Epithelial cell of esophagus (primary cell): ENCODE data around the gene ORC3.

ENCODE experiments used
- DNase-seq: peaks from one replicate; pipeline ENCODE4 v3.0.0; 2010; ENCODE audit warnings: low read depth
- H3K4me3 ChIP-seq: 2 replicates; pipeline ENCODE4 v1.5.1; 2011; ENCODE audit warnings: mild to moderate bottlenecking, low read length, control low read depth
- TF ChIP-seq, protein P1 (sequence below): IDR thresholded peaks from 2 replicates; pipeline ENCODE4 v1.5.1; 2011; ENCODE audit warnings: low read depth, mild to moderate bottlenecking, low read length, control low read depth, inconsistent platforms; ENCODE audit not compliant: insufficient read depth; ENCODE audit errors: missing control alignments

Gene ORC3

DNA sequence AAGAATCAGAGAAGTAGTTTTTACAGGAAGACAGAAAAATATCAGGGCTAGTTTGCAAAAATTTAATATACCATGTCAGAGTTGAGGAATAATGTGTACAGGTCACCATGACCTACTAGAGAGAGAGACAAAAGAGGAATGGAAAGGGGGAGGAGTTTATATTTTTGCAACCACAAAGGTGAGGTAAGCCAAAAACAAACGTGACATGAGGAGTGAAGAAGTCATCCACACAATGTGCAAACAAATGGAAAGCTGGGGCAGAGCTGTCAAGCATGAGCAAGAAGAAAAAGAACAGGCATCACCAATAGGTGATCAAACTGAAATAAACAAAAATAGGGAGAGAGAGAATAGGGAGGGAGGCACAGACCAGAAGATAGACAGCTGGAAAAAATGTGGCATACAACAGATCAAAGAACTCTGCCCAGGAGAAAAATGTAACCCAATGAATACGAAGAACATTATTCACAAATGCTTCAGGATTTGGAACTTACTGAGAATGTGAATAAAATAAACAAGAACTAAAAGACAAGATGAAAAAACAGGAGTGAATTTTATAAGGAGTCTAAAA lies 15.6 kb upstream of the ORC3 start:
- no peak overlapping the region for H3K4me3 ChIP-seq
- peak; percentile 62 for DNase-seq
- TF ChIP-seq, protein P1, sequence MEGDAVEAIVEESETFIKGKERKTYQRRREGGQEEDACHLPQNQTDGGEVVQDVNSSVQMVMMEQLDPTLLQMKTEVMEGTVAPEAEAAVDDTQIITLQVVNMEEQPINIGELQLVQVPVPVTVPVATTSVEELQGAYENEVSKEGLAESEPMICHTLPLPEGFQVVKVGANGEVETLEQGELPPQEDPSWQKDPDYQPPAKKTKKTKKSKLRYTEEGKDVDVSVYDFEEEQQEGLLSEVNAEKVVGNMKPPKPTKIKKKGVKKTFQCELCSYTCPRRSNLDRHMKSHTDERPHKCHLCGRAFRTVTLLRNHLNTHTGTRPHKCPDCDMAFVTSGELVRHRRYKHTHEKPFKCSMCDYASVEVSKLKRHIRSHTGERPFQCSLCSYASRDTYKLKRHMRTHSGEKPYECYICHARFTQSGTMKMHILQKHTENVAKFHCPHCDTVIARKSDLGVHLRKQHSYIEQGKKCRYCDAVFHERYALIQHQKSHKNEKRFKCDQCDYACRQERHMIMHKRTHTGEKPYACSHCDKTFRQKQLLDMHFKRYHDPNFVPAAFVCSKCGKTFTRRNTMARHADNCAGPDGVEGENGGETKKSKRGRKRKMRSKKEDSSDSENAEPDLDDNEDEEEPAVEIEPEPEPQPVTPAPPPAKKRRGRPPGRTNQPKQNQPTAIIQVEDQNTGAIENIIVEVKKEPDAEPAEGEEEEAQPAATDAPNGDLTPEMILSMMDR = no peak

DNA sequence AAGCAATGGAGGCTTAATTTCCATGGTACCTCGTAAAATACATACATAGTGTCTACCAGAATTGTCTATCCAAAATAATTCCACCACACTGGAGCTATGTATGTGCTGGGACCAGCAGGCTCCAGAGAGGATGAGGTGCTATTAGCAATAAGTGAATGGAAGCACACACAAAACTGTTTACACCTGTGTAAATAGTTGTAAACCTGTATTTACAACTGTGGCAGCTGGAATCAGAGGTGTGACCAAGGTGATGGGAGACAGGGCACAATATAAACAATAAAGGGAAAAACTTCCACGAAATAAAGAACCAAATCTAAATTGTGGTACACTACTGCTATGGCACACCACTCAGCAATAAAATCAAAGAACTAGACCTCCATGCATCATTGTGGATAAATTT lies 14.5 kb upstream of the ORC3 start:
- DNase-seq = no peak
- no peak overlapping the region for H3K4me3 ChIP-seq
- TF ChIP-seq, protein P1 = no peak

DNA sequence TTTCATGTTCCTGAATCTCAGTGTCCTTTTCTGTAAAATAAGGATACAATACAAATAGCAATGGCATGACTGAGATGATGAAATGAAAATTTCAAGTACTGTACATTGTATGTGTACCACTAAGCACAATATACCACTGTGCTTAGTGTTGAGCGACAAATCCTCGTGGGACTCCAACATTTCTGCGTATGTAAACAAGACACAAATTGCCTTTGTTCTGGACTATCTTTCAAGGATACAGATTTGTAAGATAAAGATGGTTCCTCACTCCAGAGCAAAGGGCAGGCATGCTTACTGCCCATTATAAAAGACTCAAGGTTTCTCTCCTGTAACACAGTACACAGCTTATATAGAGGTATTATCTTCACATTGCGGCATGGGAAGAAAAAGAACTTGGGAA lies 6.1 kb upstream of the ORC3 start:
- no peak for DNase-seq
- TF ChIP-seq, protein P1 = no peak
- H3K4me3 ChIP-seq = no peak overlapping the region

DNA sequence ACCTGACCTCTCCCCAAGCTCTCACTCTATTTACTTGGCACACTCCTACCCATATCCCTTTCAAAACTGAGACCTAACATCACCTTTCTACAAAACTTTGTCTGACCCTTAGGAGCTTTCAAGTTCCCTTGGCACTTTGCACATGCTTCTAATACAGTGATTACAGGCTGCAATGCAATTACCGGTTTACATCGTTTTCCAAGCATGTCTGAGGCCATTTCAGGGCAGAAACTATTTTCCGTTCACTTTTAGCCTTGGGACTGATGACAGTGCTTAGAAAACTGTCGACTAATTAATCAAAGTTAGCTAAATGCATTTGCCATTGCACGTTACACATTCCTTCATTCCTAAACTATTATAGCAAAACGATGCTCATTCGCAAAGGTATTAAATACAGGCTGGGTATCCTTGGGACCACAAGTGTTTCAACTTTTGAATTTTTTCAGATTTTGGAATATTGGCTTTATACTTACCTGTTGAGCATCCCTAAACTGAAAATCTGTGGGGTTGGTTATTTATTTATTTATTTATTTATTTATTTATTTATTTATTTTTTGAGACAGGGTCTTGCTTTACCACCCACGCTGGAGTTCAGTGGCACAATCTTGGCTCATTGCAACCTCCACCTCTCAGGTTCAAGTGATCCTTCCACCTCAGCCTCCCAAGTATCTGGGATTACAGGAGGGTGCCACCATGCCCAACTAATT lies 3.4 kb upstream of the ORC3 start:
- no peak for DNase-seq
- H3K4me3 ChIP-seq = no peak overlapping the region
- TF ChIP-seq, protein P1 = no peak

DNA sequence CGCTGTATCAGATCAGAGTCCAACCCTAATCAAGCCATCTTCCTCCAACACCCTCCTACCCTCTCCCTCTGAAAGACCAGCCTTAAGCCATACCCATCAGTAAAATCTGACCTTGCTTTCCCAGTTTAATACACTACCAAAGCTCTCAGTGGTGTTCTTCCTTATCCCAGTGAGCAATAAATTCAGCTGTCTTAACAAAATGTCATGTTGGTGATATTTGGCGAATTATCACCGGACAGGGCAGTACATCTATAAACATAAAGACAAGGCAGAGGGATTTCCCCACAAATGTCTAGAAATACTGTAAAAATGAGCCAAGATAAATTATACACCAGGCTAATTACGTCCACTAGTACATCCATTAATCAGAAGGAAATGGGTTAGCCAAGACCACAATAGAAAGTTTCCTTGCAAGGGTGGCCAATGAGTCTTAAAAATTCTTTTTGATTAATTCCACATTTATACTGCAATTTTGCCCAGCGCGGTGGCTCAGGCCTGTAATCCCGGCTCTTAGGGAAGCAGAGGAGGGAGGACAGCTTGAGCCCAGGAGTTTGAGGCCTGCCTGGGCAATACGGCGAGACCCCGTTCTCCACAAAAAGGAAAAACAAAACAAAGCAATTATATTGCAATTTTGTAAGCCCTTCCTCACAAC lies 1.1 kb upstream of the ORC3 start:
- peak overlapping the region; percentile 95 for H3K4me3 ChIP-seq
- no peak for DNase-seq
- TF ChIP-seq, protein P1 = no peak

DNA sequence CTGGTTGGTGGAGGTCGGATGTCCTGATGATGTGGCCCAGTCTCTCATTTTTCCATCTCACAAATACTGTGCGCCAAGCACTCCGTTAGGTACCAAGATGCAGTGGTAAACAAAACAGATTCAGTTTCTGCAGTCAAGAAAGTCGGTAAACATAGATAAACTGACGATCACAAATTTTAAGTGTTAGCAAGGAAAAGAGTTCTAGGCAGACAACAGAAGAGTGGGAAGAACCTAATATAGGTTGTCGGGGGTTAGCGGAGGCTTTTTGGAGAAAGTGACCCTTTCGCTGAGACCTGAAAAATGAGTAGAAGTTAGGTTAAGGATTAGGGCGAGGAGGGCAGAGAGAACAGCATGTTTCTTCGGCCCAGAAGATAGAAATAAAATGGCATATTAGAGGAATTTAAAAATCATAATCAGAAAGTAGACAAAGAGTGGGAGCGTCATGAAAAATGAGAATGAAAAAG lies 514 bp downstream of the ORC3 start:
- H3K4me3 ChIP-seq = peak overlapping the region; percentile 95
- TF ChIP-seq, protein P1 = no peak
- no peak for DNase-seq
